Thymus (tissue), 11 donors: Measurements from ENCODE around the gene ZNF716. TPM values are rescaled to one million over a fixed set of nuclear protein-coding genes. Genes with fewer than 3 reads are reported as not detected.
"Not testable (repeated sequence)": the region's sequence is repeated elsewhere in the genome, so short reads cannot be mapped to it uniquely, and the experiment has no call there.

Source experiments
- DNase-seq, 9 donors: peaks; one replicate each; pipeline ENCODE4 v3.0.0-alpha.2; 2013; ENCODE audit warnings: low spot score in 9 of 9, low read depth in 6 of 9, missing footprints in 1 of 9
- H3K27ac ChIP-seq, 2 donors: one replicate each; pipeline ENCODE4 v1.5.1; 2013; ENCODE audit warnings: control low read depth in 1 of 2, low read depth in 1 of 2, low read length in 1 of 2, mild to moderate bottlenecking in 1 of 2, moderate library complexity in 1 of 2
- H3K27me3 ChIP-seq, 2 donors: one replicate each; pipeline ENCODE4 v1.5.1; 2013; ENCODE audit warnings: low read length in 1 of 2; ENCODE audit not compliant: control insufficient read depth in 2 of 2, insufficient read depth in 1 of 2
- H3K36me3 ChIP-seq, 2 donors: one replicate each; pipeline ENCODE4 v1.5.1; 2013; ENCODE audit warnings: low read length in 1 of 2, mild to moderate bottlenecking in 1 of 2, moderate library complexity in 1 of 2; ENCODE audit not compliant: control insufficient read depth in 2 of 2, insufficient read depth in 2 of 2
- H3K4me1 ChIP-seq, 2 donors: one replicate each; pipeline ENCODE4 v1.5.1; 2013; ENCODE audit warnings: low read length in 2 of 2; ENCODE audit not compliant: control insufficient read depth in 2 of 2, insufficient read depth in 2 of 2
- H3K4me3 ChIP-seq, 2 donors: one replicate each; pipeline ENCODE4 v1.5.1; 2013; ENCODE audit warnings: low read length in 2 of 2, control low read depth in 1 of 2, mild to moderate bottlenecking in 1 of 2
- H3K9me3 ChIP-seq, 2 donors: one replicate each; pipeline ENCODE4 v1.5.1; 2013; ENCODE audit warnings: low read length in 1 of 2, mild to moderate bottlenecking in 1 of 2; ENCODE audit not compliant: control insufficient read depth in 2 of 2, insufficient read depth in 1 of 2
- WGBS: extraction: QIAGEN DNeasy Blood & Tissue Kit; methylation state at CpG from one replicate; pipeline ENCODE4 v1.1.7; 2013; 5-methylcytosine and 5-hydroxymethylcytosine counted together
- polyA plus RNA-seq: library from polyadenylated mRNA; stranded (reverse); fragments of 200-250 nt; gene quantifications from one replicate; pipeline ENCODE4 v1.2.3, GENCODE V29; 2013
- total RNA-seq: library from RNA; stranded (reverse); fragments of 120-200 nt; gene quantifications from one replicate; pipeline ENCODE4 v1.2.4, GENCODE V29; 2013
- donor health status: healthy.

ZNF716 gene
- total and polyA plus RNA-seq, 2 donors: not detected

GRCh38 chr7:57443567-57443966 is 6.4 kb upstream of the ZNF716 start:
- Histone ChIP-seq H3K36me3 (no peaks in the 10 kb centered on the region), H3K27ac (no peak overlapping the region), H3K4me3 (no peak overlapping the region), H3K9me3 (peaks cover 3 to 40% of the 10 kb centered on the region in 2 donors), H3K27me3 (no peaks in the 10 kb centered on the region), H3K4me1 (no peaks in the 10 kb centered on the region)
- DNase-seq: no peak

- not testable (repeated sequence) for H3K36me3 ChIP-seq, H3K4me1 ChIP-seq, H3K27ac ChIP-seq, H3K4me3 ChIP-seq, DNase-seq, H3K27me3 ChIP-seq, H3K9me3 ChIP-seq
- 82% methylated on average over 3 of the region's 3 CpGs for WGBS
Observed at GRCh38 chr7:57469186-57469828, 19.3 kb downstream of the ZNF716 start.

GRCh38 chr7:57480304-57480703 is 30.3 kb downstream of the ZNF716 start:
- DNase-seq: not testable (repeated sequence)
- H3K9me3 ChIP-seq: peaks cover 0 to 11% of the 10 kb centered on the region in 2 donors

DNA sequence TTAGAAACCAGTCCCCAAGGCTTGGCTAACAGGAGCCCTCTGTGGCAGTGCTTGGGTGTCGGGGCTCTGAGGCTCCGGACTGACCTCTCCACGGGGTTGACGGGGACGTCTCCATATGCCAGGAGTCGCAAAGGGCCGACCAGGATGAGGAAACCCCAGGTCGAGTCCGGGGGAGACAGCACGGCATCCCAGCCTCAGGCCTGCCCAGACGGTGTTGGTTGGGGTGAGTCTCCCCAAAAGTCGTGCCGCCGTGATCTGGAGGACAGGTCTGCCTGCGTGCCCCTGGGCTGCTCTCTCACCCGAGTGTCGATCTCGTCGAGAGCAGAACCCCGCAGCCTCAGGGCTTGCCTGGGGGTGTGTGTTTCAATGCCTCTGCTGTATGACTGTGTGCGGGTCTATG is 35.0 kb downstream of the ZNF716 start:
- H3K27me3 ChIP-seq, H3K27ac ChIP-seq, H3K36me3 ChIP-seq, H3K4me3 ChIP-seq, DNase-seq, H3K4me1 ChIP-seq: not testable (repeated sequence)
- H3K9me3 ChIP-seq: peaks cover 10 to 11% of the 10 kb centered on the region in 2 donors
- WGBS: 88% methylated on average over 21 of the region's 21 CpGs

More at GRCh38 chr7:57480304-57480703, 30.3 kb downstream of the ZNF716 start:
- H3K36me3 ChIP-seq, H3K27me3 ChIP-seq, H3K4me3 ChIP-seq, H3K27ac ChIP-seq, H3K4me1 ChIP-seq: not testable (repeated sequence)

DNA sequence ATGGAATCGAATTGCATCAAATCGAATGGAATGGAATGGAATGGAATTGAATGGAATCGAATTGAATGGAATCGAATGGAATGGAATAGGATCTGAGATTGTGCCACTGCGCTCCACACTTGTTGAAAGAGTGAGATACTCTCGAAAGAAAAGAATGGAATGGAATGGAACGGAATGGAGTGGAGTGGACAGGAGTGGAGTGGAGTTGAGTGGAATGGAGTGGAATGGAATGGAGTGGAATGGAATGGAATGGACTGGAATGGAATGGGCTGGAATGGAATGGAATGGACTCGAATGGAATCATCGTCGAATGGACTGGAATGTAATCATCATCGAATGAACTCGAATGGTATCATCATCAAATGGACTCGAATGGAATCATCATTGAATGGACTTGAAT is 38.0 kb downstream of the ZNF716 start:
- no peak overlapping the region for H3K27ac ChIP-seq
- no peak overlapping the region for H3K4me3 ChIP-seq
- H3K4me1 ChIP-seq: no peaks in the 10 kb centered on the region
- no peaks in the 10 kb centered on the region for H3K27me3 ChIP-seq
- WGBS: 85% methylated on average over 13 of the region's 13 CpGs
- H3K36me3 ChIP-seq: no peaks in the 10 kb centered on the region
- peaks cover 10 to 11% of the 10 kb centered on the region in 2 donors for H3K9me3 ChIP-seq
- no peak for DNase-seq

GRCh38 chr7:57495111-57495510 is 45.1 kb downstream of the ZNF716 start:
- H3K36me3 ChIP-seq, DNase-seq, H3K9me3 ChIP-seq, H3K27ac ChIP-seq, H3K27me3 ChIP-seq, H3K4me3 ChIP-seq, H3K4me1 ChIP-seq: not testable (repeated sequence)
- 82% methylated on average over 8 of the region's 8 CpGs for WGBS

DNA sequence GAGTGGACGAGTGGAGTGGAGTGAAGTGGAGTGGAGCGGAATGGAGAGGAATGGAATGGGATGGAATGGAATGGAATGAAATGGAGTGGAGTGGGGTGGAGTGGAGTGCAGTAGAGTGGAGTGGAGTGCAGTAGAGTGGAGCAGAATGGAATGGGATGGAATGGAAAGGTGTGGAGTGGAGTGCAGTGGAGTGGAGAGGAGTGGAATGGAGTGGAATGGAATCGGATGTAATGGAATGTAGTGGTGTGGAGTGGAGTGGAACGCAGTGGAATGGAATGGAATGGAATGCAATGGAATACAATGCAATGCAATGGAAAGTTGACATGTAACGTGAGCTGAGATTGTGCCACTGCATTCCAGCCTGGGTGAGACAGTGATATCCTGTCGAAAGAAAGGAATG is 46.4 kb downstream of the ZNF716 start:
- H3K27ac ChIP-seq: no peak overlapping the region
- H3K27me3 ChIP-seq: no peaks in the 10 kb centered on the region
- no peaks in the 10 kb centered on the region for H3K4me1 ChIP-seq
- DNase-seq: no peak
- H3K4me3 ChIP-seq: no peak overlapping the region
- no peaks in the 10 kb centered on the region for H3K36me3 ChIP-seq
- WGBS: 66% methylated on average over 6 of the region's 6 CpGs
- peaks cover 1 to 9% of the 10 kb centered on the region in 2 donors for H3K9me3 ChIP-seq

DNA sequence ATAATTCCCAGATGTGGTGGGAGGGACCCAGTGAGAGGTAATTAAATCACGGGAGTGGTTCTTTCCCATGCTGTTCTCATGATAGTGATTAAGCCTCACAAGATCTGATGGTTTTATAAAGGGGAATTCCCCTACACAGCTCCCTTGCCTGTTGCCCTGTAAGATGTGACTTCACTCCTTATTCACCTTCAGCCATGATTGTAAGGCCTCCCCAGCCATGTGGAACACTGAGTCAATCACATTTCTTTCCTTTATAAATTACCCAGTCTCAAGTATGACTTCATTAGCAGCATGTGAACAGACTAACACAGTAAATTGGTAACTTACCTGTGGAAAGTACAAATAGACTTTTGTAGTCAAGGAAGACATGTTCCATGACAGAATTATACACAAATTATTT is 55.2 kb downstream of the ZNF716 start:
- Histone ChIP-seq H3K4me3 (no peak overlapping the region), H3K27me3 (no peaks in the 10 kb centered on the region), H3K27ac (no peak overlapping the region), H3K36me3 (no peaks in the 10 kb centered on the region), H3K4me1 (no peaks in the 10 kb centered on the region), H3K9me3 (peaks cover 0 to 4% of the 10 kb centered on the region in 2 donors)
- WGBS: 92% methylated on average over 1 of the region's 1 CpG
- DNase-seq: no peak
